ENCODE data around the gene ITGAE. TPM values are rescaled to one million over a fixed set of nuclear protein-coding genes. Genes with fewer than 3 reads are reported as not detected.

Gene ITGAE
- total RNA-seq, 2 donors from 2014 or later, result 21.8 to 34.3 TPM

DNA sequence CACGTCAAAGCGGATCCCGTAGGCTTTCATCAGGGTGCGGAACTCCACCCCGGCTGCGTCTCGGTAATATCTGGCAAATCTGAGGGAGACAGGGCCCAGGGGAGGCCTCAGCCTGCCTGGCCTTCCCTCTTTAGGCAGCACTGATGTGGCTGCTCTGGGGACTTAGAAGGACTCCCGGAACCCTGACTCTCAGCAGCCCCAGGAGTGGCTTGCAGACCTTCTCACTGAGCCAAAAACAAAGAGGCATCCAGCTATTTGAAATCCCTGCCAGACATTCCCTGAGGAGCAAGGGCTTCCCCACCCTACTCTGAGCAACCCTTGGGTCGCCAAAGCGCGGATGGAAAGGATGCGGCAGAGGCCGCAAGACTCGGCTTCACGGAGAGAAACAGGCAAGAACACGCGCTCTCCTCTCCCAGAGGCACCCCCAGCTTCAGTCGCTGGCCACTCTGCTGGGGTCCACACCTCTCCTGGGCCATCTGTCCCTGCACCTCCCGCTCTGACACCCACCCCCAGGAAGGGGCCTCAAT is 112.9 kb downstream of the ITGAE start:
- TF ChIP-seq, protein P1, sequence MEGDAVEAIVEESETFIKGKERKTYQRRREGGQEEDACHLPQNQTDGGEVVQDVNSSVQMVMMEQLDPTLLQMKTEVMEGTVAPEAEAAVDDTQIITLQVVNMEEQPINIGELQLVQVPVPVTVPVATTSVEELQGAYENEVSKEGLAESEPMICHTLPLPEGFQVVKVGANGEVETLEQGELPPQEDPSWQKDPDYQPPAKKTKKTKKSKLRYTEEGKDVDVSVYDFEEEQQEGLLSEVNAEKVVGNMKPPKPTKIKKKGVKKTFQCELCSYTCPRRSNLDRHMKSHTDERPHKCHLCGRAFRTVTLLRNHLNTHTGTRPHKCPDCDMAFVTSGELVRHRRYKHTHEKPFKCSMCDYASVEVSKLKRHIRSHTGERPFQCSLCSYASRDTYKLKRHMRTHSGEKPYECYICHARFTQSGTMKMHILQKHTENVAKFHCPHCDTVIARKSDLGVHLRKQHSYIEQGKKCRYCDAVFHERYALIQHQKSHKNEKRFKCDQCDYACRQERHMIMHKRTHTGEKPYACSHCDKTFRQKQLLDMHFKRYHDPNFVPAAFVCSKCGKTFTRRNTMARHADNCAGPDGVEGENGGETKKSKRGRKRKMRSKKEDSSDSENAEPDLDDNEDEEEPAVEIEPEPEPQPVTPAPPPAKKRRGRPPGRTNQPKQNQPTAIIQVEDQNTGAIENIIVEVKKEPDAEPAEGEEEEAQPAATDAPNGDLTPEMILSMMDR (conservative IDR thresholded peaks at IDR 0.05), result no peak
- Histone ChIP-seq H3K9ac (ENCODE audit: extremely low read depth, low read length, poor library complexity, severe bottlenecking) (no peak overlapping the region), H3K4me1 (ENCODE audit: control insufficient read depth, insufficient read depth, low read length) (no peaks in the 10 kb centered on the region), H3K27ac (ENCODE audit: low read depth, low read length) (no peak overlapping the region), H3K27me3 (ENCODE audit: control insufficient read depth, insufficient read depth, low read length, poor library complexity, severe bottlenecking) (no peaks in the 10 kb centered on the region), H3K36me3 (ENCODE audit: control insufficient read depth, insufficient read depth, low read length) (no peaks in the 10 kb centered on the region), H3K9me3 (ENCODE audit: control insufficient read depth, low read length) (no peaks in the 10 kb centered on the region), H3K4me3 (ENCODE audit: low read length) (no peak overlapping the region)
- H3K4me1 Mint-ChIP-seq, result no peaks in the 10 kb centered on the region
- peaks cover 1% of the 10 kb centered on the region for H3K27me3 Mint-ChIP-seq (ENCODE audit: insufficient read depth)
- whole genome bisulfite sequencing, 2 experiments (ENCODE audit: insufficient coverage in 1 of 2, insufficient read length in 1 of 2), result 74 to 81% methylated on average over 12 to 19 of the region's 19 CpGs
- H3K4me3 Mint-ChIP-seq, result no peak overlapping the region
- H3K27ac Mint-ChIP-seq, result no peak overlapping the region
- H3K9me3 Mint-ChIP-seq, result no peaks in the 10 kb centered on the region
- peak; percentile 82 for DNase-seq
- no peaks in the 10 kb centered on the region for H3K36me3 Mint-ChIP-seq (ENCODE audit: low read depth)

DNA sequence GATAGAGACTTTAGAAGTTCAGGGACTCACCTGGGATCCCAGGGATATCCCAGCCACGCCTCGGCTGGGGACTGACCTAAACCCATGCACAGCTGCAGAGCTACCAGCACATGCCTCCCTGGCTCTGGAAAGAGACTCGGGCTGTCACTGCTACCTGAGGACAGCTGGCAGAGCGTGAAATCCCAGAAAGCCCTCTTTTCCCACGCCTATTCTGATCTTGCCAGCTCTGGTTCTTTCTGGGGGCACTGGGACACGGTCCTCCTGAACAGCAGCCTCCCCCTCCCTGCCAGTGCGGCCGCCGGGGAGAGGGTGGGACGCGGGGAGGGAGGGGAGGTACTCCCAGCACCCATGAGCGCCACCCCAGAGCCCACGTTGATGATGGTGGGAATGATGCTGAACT is 115.8 kb downstream of the ITGAE start:
- TF ChIP-seq, protein P1 (conservative IDR thresholded peaks at IDR 0.05), result no peak
- Mint-ChIP-seq H3K27me3 (ENCODE audit: insufficient read depth) (peaks cover 13% of the 10 kb centered on the region), H3K36me3 (ENCODE audit: low read depth) (no peaks in the 10 kb centered on the region), H3K27ac (no peak overlapping the region), H3K9me3 (no peaks in the 10 kb centered on the region), H3K4me3 (no peak overlapping the region), H3K4me1 (no peaks in the 10 kb centered on the region)
- H3K27ac ChIP-seq (ENCODE audit: low read depth, low read length), result no peak overlapping the region
- DNase-seq, result peak; percentile 54
- 77 to 89% methylated on average over 7 to 12 of the region's 13 CpGs for WGBS, 2 experiments (ENCODE audit: insufficient coverage in 1 of 2, insufficient read length in 1 of 2)
- H3K9ac ChIP-seq (ENCODE audit: extremely low read depth, low read length, poor library complexity, severe bottlenecking), result no peak overlapping the region
- no peaks in the 10 kb centered on the region for H3K27me3 ChIP-seq (ENCODE audit: control insufficient read depth, insufficient read depth, low read length, poor library complexity, severe bottlenecking)
- no peaks in the 10 kb centered on the region for H3K36me3 ChIP-seq (ENCODE audit: control insufficient read depth, insufficient read depth, low read length)
- H3K9me3 ChIP-seq (ENCODE audit: control insufficient read depth, low read length), result no peaks in the 10 kb centered on the region
- H3K4me3 ChIP-seq (ENCODE audit: low read length), result no peak overlapping the region
- no peaks in the 10 kb centered on the region for H3K4me1 ChIP-seq (ENCODE audit: control insufficient read depth, insufficient read depth, low read length)

DNA sequence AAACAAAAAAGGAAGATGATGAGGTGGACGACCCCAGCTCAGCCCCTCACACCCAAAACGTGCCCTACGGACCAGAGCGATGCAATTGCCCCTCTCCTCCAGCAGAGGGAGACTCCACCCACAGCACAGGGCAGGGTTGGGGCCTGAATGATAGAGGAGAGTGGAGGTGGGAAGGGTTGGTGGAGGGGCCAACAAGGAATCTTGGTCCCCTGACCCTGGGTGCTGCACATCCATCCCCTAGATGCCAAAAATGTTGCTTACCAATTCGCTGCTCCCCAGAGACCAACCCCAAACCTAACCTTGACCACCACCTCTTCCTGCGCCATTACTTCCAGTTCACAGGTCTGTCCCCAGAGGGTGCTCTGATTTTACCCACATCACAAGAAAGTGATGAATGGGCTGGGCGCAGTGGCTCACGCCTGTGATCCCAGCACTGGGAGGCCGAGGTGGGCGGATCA is 117.9 kb downstream of the ITGAE start:
- H3K4me1 ChIP-seq (ENCODE audit: control insufficient read depth, insufficient read depth, low read length), result peaks cover 2% of the 10 kb centered on the region
- no peaks in the 10 kb centered on the region for H3K27me3 ChIP-seq (ENCODE audit: control insufficient read depth, insufficient read depth, low read length, poor library complexity, severe bottlenecking)
- Mint-ChIP-seq H3K9me3 (no peaks in the 10 kb centered on the region), H3K4me1 (peaks cover 1% of the 10 kb centered on the region), H3K27me3 (ENCODE audit: insufficient read depth) (peaks cover 13% of the 10 kb centered on the region), H3K4me3 (no peak overlapping the region), H3K27ac (no peak overlapping the region), H3K36me3 (ENCODE audit: low read depth) (no peaks in the 10 kb centered on the region)
- TF ChIP-seq, protein P1 (conservative IDR thresholded peaks at IDR 0.05), result peak; percentile 99
- peak; percentile 92 for DNase-seq
- H3K36me3 ChIP-seq (ENCODE audit: control insufficient read depth, insufficient read depth, low read length), result no peaks in the 10 kb centered on the region
- WGBS, 2 experiments (ENCODE audit: insufficient coverage in 1 of 2, insufficient read length in 1 of 2), result 62 to 69% methylated on average over 5 to 7 of the region's 10 CpGs
- H3K9ac ChIP-seq (ENCODE audit: extremely low read depth, low read length, poor library complexity, severe bottlenecking), result no peak overlapping the region
- H3K27ac ChIP-seq (ENCODE audit: low read depth, low read length), result no peak overlapping the region
- no peaks in the 10 kb centered on the region for H3K9me3 ChIP-seq (ENCODE audit: control insufficient read depth, low read length)
- H3K4me3 ChIP-seq (ENCODE audit: low read length), result no peak overlapping the region
